NCI-H2227 (cell line): ENCODE measurements around the gene SRRM3.
"Not testable (repeated sequence)": the region's sequence is repeated elsewhere in the genome, so short reads cannot be mapped to it uniquely, and the experiment has no call there.

Experiments
- DNase-seq: peaks from one replicate; lab custom pipeline; 2025; ENCODE audit not compliant: unreplicated experiment; lab: John Stamatoyannopoulos, UW

SRRM3 gene

GRCh38 chr7:76225951-76226350 lies 24.3 kb downstream of the SRRM3 start:
- DNase-seq: no peak

GRCh38 chr7:76226878-76227423 lies 25.3 kb downstream of the SRRM3 start:
- not testable (repeated sequence) for DNase-seq

GRCh38 chr7:76230214-76230613 lies 28.5 kb downstream of the SRRM3 start:
- no peak for DNase-seq

- DNase-seq: peak; percentile 67
Observed at GRCh38 chr7:76231071-76231470, 29.4 kb downstream of the SRRM3 start.

DNA sequence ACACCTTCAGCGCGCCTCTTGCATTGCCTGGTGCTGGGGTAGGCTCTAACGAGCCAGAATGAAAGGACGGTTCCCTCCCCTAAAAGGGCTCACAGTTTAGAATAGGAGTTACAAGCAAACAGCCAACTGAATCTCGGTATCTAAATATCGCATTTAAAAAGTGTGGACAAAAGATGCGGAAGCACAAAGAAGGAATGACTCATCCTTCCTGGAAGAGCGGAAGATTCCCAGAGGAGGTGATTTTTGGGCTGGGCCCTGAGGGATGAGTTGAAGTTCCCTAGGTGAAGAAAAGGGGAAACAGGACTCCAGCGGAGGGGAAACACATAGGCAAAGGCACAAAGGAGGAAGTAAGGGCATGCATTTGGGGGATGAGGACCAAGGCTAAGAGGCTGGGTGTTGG lies 29.9 kb downstream of the SRRM3 start:
- no peak for DNase-seq

DNA sequence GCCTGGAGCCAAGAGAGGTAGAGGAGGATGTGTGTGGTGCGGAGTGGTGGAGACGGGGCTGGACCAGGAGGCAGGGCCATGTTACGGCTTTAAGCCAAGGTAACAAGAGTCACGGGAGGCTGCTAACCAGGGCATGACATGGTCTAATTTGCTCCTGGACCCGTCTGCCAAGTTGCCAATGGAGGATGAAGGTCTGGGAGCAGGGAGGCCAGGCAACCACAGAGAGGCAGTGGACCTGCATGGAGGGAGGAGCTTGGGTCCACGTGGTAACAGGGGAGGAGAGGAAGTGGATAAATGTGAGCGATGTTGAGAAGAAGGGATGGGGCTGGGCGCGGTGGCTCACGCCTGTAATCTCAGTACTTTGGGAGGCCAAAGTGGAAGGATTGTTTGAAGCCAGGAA lies 31.0 kb downstream of the SRRM3 start:
- DNase-seq: no peak

DNA sequence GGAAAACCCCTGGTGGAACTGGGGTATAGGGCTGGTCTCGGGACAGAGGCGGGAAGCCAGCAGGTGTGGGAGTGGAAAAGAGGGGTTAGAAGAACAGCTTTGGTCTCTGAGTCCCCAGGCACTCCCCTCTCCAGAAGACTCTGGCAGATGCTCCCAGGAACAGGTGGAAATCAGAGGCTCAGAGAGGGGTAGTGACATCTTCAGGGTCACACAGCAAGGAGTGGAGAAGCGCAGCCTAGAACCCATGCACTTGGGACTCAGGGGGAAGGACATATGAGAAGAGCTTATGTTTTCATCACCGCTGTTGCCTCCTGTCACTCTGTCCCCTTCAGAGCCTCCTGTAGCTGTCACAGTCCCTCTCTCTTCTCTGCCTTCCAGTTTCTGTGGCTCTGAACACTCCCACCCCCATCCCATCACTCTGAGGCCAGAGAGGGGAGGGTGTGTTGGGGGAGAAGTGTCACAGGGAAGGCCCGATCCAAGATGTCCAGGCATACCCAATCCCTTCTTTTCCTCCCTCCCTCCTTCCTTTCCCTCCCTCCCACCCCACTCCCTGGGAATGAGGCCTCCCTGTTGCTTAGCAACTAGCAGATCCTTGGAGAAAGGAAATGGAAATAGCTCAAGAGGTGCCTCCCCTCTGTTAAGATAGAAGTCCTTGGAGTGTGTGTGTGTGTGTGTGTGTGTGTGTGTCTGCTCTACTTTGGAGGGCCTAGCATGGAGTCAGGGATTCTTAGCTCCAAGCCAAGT lies 32.0 kb downstream of the SRRM3 start:
- DNase-seq: peak; percentile 87

DNA sequence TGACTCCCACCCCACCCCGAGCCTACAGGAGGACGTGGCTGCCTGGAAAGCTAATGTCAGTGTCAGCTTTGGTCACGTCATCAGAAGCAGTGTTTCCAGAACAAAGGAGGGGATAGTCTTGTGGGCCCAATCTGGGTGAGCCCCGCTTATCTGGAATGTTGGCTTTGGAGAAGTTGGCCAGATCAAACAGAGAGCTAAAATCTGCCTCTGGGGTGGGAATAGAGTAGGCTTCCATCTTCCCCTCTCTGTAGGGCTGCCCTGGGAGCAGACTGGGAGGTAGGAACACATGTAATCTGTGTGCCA lies 32.5 kb downstream of the SRRM3 start:
- no peak for DNase-seq

GRCh38 chr7:76234931-76235441 lies 33.3 kb downstream of the SRRM3 start:
- no peak for DNase-seq

- no peak for DNase-seq
Observed at GRCh38 chr7:76236224-76236623, 34.5 kb downstream of the SRRM3 start.

DNA sequence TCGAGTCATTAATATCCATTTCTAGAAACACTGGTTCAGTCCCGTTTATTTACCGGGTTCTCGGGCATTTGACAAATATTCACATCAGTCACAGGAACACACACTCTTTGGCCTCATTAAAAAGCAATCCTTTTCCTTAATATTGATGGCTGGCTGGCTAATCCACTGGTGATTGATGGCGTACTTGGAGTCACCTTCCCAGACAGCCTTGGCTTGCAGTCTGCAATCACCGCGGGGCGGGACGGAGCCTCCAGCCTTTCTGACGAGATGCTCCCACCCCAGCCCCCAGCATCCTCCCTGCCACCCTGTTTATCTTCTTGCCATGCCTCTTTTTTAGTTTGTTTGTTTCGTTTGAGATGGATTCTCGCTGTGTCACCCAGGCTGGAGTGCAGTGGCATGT lies 36.6 kb downstream of the SRRM3 start:
- DNase-seq: peak; percentile 63

DNA sequence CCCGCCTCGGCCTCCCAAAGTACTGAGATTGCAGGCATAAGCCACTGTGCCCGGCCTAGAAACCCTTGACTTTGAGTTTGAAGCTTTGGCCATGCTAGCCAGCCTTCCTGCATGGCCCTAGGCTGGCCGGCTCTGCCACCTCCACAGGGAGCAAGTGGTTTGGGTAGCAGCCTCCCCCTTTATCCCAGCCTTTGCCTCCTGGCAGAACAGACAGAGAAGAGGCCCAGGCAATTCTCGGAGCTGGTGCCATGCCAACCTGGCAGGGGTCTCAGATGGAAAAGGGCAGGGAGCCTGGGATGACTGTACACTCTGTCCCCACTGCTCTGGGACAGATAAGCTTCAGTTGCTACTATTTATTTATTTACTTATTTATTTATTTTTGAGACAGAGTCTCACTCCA lies 39.4 kb downstream of the SRRM3 start:
- no peak for DNase-seq

DNA sequence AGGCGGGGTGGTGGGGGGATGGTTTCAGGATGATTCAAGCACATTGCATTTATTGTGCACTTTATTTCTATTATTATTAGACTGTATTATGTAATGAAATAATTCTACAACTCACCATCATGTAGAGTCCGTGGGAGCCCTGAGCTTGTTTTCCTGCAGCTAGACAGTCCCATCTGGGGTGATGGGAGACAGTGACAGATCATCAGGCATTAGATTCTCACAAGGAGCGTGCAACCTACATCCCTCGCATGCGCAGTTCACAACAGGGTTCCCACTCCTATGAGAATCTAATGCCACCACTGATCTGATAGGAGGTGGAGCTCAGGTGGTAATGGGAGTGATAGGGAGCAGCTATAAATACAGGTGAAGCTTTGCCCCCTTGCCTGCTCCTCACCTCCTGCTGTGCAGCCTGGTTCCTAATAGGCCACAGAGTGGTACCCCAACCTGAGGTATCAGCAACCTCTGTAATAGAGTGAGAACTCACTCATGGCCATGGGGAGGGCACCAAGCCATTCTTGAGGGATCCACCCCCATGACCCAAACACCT lies 40.9 kb downstream of the SRRM3 start:
- DNase-seq: not testable (repeated sequence)

DNA sequence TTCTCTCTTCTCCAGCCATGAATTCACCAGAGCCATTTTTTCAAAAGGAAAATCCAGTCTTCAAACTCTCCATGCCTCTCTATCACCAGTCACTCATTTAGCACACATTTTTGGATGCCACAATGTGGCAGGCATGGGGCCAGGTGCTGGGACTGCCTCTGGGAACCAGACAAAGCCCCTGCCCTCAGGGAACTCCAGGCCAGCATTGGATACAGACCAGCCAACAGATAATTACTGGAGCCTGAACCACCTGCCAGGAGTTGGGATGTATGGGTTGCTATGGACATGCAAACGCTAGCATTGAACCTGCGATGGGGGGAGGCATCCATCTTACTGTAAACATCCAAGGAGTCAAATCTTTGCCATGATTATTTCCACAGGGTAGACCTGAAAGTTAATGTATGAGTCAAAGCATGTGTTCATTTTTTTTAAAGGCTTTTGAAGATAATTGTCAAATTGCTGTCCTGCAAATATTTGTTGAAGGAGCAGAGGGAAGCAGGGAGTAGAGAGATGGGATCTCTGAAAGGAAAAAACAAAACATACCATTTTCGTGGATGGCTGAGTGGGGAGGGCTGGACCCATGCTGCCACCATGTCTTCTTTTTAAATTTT lies 43.2 kb downstream of the SRRM3 start:
- peak; percentile 79 for DNase-seq

DNA sequence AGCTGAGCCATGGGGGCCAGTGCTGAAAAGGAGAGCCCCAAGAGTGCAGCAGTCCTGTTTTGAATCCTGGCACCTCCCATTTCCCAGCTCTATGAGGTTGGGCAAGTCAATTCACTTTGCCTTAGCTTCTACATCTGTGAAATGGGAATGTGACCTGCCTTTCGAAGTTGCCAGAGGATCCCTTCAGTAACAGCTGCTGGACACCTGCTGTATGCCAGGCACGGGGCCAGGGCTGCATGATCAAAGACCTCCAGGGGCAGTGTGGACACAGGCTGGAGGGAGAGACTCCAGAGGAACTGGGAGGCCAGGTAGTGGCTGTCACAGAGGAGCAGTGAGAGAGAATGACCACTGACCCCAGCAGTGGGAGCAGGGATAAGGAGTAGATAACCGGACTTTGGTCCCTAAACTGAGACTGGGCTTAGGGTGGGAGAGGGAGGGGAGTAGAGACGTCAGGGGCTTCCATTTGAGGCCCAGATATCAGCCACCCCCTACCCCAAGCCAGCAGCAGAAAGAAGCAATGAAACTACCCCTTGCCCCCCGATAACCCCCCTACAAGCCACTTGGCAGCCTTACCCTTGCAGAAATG lies 45.2 kb downstream of the SRRM3 start:
- DNase-seq: no peak

- no peak for DNase-seq
Observed at GRCh38 chr7:76247938-76248337, 46.2 kb downstream of the SRRM3 start.

DNA sequence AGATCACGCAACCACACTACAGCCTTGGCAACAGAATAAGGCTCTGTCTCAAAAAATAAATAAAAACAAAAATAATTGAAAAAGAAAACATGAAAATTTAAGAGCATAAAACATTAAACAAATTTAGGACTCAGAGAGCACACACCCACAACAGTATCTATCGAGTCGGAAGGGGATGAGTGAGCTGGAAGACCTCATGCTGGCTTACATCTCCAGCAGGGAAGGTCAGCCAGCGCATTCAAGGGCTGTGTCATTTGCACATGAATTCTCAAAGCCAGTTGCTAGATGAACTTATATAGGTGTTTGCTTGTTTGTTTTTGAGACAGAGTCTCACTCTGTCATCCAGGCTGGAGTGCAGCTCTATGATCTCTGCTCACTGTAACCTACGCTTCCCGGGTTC lies 50.3 kb downstream of the SRRM3 start:
- DNase-seq: peak; percentile 18

DNA sequence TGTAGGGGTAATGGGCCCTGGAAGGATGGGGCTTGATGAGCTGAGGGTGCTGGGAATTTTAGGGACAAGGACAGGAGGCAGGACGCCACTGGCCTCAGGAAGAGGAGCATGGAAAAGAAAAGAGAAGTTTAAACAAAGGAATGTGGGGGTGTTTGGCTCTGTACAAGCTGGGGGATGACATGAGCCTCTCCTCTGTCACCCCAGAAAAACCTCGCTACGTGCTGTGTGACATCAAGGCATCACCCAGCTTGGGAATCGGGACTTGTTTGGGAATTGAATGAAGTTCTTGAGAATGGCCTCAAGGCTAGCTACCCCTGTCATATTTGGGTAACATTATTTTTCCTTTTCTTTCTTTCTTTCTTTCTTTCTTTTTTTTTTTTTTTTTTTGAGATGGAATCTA lies 53.1 kb downstream of the SRRM3 start:
- no peak for DNase-seq

DNA sequence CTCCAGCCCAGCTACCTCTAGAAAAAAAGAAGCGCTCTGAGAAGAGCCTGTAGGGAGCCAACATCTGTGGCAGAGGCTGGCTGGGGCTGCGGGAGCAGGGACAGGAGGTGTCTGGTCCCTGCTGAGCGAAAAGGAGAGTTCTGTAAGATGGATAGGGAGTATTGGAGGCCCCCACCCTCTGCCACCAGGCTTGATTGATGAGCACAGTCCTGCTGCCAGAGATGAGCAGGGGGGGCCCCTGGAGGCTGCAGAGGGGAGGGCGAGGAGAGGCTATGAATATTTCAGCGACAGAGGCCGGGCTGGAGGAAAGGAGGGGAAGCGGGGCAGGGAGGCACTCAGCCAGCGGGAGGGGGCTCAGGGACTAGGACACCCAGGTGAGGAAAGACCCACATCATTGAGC lies 56.3 kb downstream of the SRRM3 start:
- peak; percentile 26 for DNase-seq

DNA sequence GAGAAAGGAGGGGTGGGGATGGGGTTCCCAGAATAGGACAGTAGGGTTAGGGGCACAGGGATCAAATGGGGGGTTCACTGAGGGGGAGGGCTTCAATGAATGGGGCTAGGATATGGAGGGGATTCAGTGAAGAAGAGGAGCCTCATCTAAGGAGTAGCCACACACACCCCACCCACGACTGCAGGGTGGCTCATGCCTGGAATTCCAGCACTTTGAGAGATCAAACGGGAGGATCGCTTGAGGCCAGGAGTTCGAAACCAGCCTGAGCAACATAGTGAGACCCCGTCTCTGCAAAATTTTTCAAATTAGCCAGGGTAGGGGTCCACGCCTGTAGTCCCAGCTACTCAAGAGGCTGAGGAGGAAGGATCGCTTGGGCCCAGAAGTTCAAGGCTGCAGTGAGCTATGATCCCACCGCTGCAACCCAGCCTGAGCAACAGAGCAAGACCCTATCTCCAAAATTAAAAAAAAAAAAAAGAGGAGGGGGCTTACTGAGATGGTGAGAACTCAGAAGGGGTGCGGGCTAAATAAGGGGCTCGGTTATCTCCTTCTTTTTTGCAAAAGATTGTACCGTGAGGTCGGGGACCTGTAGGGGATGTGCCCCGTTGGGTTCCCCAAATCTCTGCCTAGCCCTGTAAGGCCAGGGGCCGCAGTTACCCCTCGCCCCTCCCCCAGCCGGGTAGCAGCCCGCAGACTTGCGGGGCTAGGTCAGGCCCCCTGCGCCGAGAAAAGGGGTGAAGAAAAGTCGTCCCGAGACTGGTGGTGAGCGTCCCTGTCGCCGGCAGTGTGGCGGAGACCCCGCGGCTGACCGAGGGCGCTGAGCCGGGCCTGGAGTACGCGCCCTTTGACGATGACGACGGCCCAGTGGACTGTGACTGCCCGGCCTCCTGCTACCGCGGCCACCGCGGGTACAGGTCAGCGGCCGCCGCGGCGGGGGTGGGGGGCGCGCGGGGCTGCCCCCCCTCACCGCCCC lies 57.7 kb downstream of the SRRM3 start:
- DNase-seq: no peak
